Panc1 (cell line): ENCODE measurements around the gene ATP6V1F. TPM values are rescaled to one million over a fixed set of nuclear protein-coding genes. Genes with fewer than 3 reads are reported as not detected.

ENCODE experiments used
- ATAC-seq: fragments of 200-7000 bp; cut with Tn5 transposase; 2 replicates; pipeline ENCODE4 v1.9.1; 2020; ENCODE audit warnings: mild to moderate bottlenecking, moderate library complexity
- BruUV-seq: library from RNA; stranded (reverse); fragments of 400-500 nt; replicated peaks from 2 replicates; lab custom pipeline; 2021; lab: Mats Ljungman, UMichigan
- CTCF ChIA-PET: fragments of 300-600 bp; sonication (Branson Sonifier 250); formaldehyde crosslinking; loops from one replicate; lab custom pipeline; 2022; ENCODE audit warnings: antibody characterized with exemption; lab: Charles Lee
- POLR2A ChIA-PET: fragments of 300-600 bp; sonication (Branson Sonifier 250); formaldehyde crosslinking; loops from one replicate; lab custom pipeline; 2022; ENCODE audit warnings: antibody characterized with exemption; lab: Charles Lee
- DNase-seq: peaks from one replicate; pipeline ENCODE4 v3.0.0-alpha.2; 2010; ENCODE audit warnings: low read depth, low spot score
- H3K27ac ChIP-seq: 2 replicates; pipeline ENCODE4 v1.5.1; 2011; ENCODE audit warnings: mild to moderate bottlenecking, low read length, inconsistent platforms
- H3K27me3 ChIP-seq: fragments of 200-500 bp; sonication (Bioruptor generic); 2 replicates; pipeline ENCODE4 v1.6.0; 2014; ENCODE audit warnings: low read length, inconsistent platforms; ENCODE audit not compliant: control insufficient read depth, insufficient read depth
- H3K36me3 ChIP-seq: fragments of 200-500 bp; sonication (Bioruptor generic); 2 replicates; pipeline ENCODE4 v1.5.1; 2014; ENCODE audit warnings: inconsistent platforms, mild to moderate bottlenecking, low read length, moderate library complexity; ENCODE audit not compliant: control insufficient read depth, insufficient read depth
- H3K4me1 ChIP-seq: 2 replicates; pipeline ENCODE4 v1.5.1; 2011; ENCODE audit warnings: inconsistent platforms, mild to moderate bottlenecking, low read length, moderate library complexity; ENCODE audit not compliant: control insufficient read depth, insufficient read depth
- H3K4me3 ChIP-seq, 2 experiments: 2 replicates each; pipeline ENCODE4 v1.5.1; 2011 to 2012; ENCODE audit warnings: low read depth in 2 of 2, low read length in 2 of 2, mild to moderate bottlenecking in 2 of 2, inconsistent platforms in 1 of 2, moderate library complexity in 1 of 2
- H3K9me3 ChIP-seq: fragments of 200-500 bp; sonication (Bioruptor generic); 2 replicates; pipeline ENCODE4 v1.5.1; 2014; ENCODE audit warnings: low read depth, mild to moderate bottlenecking, inconsistent platforms, low read length, moderate library complexity; ENCODE audit not compliant: control insufficient read depth, insufficient read depth
- CTCF ChIP-seq: fragments of 450-650 bp; IDR thresholded peaks from 2 replicates; pipeline ENCODE4 v1.5.1; 2017; ENCODE audit warnings: mild to moderate bottlenecking
- POLR2AphosphoS5 ChIP-seq: IDR thresholded peaks from 2 replicates; pipeline ENCODE4 v1.6.1; 2012; ENCODE audit warnings: mild to moderate bottlenecking, low read depth, low read length, moderate library complexity
- REST ChIP-seq, 2 experiments: IDR thresholded peaks; 2 replicates each; pipeline ENCODE4 v1.6.1; 2011 to 2012; ENCODE audit warnings: low read depth in 2 of 2, control low read depth in 1 of 2, low read length in 1 of 2, mild to moderate bottlenecking in 1 of 2, moderate library complexity in 1 of 2; ENCODE audit not compliant: insufficient read depth in 1 of 2
- SIN3A ChIP-seq: IDR thresholded peaks from 2 replicates; pipeline ENCODE4 v1.6.1; 2012; ENCODE audit warnings: low read depth, mild to moderate bottlenecking, low read length, moderate library complexity, borderline replicate concordance; ENCODE audit not compliant: insufficient read depth
- TCF7L2 ChIP-seq: IDR thresholded peaks from 2 replicates; pipeline ENCODE4 v1.6.1; 2011; ENCODE audit warnings: mild to moderate bottlenecking, low read depth, low read length, inconsistent platforms
- in situ Hi-C: cut with HindIII; loops from 2 replicates; pipeline ENCODE4 v1.10.0; 2016; ENCODE audit warnings: low sequenced_read_pairs, low pct_unique_long_range_greater_than_20kb
- intact Hi-C: fragments of 100-400 bp; cut with micrococcal nuclease; formaldehyde crosslinking; loops from one replicate; pipeline ENCODE4 v1.10.0; 2022; ENCODE audit not compliant: unreplicated experiment
- total RNA-seq: library from RNA; stranded (reverse); gene quantifications from one replicate; pipeline ENCODE4 v1.2.1, GENCODE V29; 2021; ENCODE audit not compliant: unreplicated experiment

Gene ATP6V1F
- total RNA-seq, 1 experiment from 2014 or later, result 151 TPM

GRCh38 chr7:128885370-128886187 lies 22.9 kb downstream of the ATP6V1F start:
- Histone ChIP-seq H3K27me3 (no peaks in the 10 kb centered on the region), H3K27ac (no peak overlapping the region), H3K4me3 (no peak overlapping the region), H3K4me1 (no peaks in the 10 kb centered on the region), H3K36me3 (no peaks in the 10 kb centered on the region), H3K9me3 (no peaks in the 10 kb centered on the region)
- ATAC-seq (no peak), DNase-seq (no peak)
- no TSS peak for BruUV-seq
- ChIA-PET POLR2A (no interaction called here), CTCF (interaction anchor here (0.6 kb wide), 1 partner anchor 417 kb away, joined by 7 read pairs; no protein-coding TSS in a partner anchor)
- intact Hi-C loops (loop anchor here (10.0 kb wide), 1 partner anchor 221 kb away; no protein-coding TSS in a partner anchor), in situ Hi-C loops (no loop called here)
- TF ChIP-seq TCF7L2 (no peak), REST (IDR thresholded peaks at IDR 0.05; ENCODE audit: insufficient read depth in 1 of 2, low read depth in 2 of 2, low read length in 1 of 2) (no peak), CTCF (no peak), POLR2AphosphoS5 (no peak), SIN3A (no peak)

GRCh38 chr7:128886391-128887168 lies 23.9 kb downstream of the ATP6V1F start:
- TF ChIP-seq CTCF, result no peak
- no peak for TF ChIP-seq SIN3A
- TF ChIP-seq REST (IDR thresholded peaks at IDR 0.05; ENCODE audit: insufficient read depth in 1 of 2, low read depth in 2 of 2, low read length in 1 of 2), result no peak
- TF ChIP-seq TCF7L2, result no peak
- no peak for TF ChIP-seq POLR2AphosphoS5
- ChIA-PET POLR2A (no interaction called here), CTCF (no interaction called here)
- Histone ChIP-seq H3K27ac (no peak overlapping the region), H3K4me3 (no peak overlapping the region), H3K4me1 (no peaks in the 10 kb centered on the region), H3K36me3 (no peaks in the 10 kb centered on the region), H3K27me3 (no peaks in the 10 kb centered on the region), H3K9me3 (no peaks in the 10 kb centered on the region)
- in situ Hi-C loops (no loop called here), intact Hi-C loops (loop anchor here (10.0 kb wide), 1 partner anchor 222 kb away; no protein-coding TSS in a partner anchor)
- BruUV-seq, result no TSS peak
- DNase-seq, result no peak
- no peak for ATAC-seq
